Measurements from ENCODE around the gene KPRP.

Gene KPRP

GRCh38 chr1:152776361-152776760, 18.5 kb downstream of the KPRP start:
- DNase-seq (ENCODE audit: low read depth) = no peak

GRCh38 chr1:152777510-152778137, 19.8 kb downstream of the KPRP start:
- no peak for DNase-seq (ENCODE audit: low read depth)

GRCh38 chr1:152783095-152783494, 25.3 kb downstream of the KPRP start:
- no peak for DNase-seq (ENCODE audit: low read depth)

GRCh38 chr1:152786077-152786476, 28.3 kb downstream of the KPRP start, which contains the start of gene LCE1E:
Gene LCE1E, plus strand, starts transcription at chr1:152786257. Its CDS starts 1,043 bp downstream, at chr1:152787300.
- no peak for DNase-seq (ENCODE audit: low read depth)

GRCh38 chr1:152795686-152796085, 37.9 kb downstream of the KPRP start:
- DNase-seq (ENCODE audit: low read depth) = no peak

GRCh38 chr1:152796421-152796820, 38.6 kb downstream of the KPRP start, which contains the start of gene LCE1D:
Gene LCE1D, plus strand, starts transcription at chr1:152796721. Its CDS starts 1,074 bp downstream, at chr1:152797795.
- no peak for DNase-seq (ENCODE audit: low read depth)

GRCh38 chr1:152801333-152801732, 43.5 kb downstream of the KPRP start:
- no peak for DNase-seq (ENCODE audit: low read depth)

- DNase-seq (ENCODE audit: low read depth) = no peak
These were observed 48.8 kb downstream of the KPRP start, which contains the start of gene LCE1C for GRCh38 chr1:152806576-152806975. Gene LCE1C, minus strand, starts transcription at chr1:152806651. Its CDS starts 1,173 bp downstream, at chr1:152805478.

- DNase-seq (ENCODE audit: low read depth) = no peak
These were observed 53.2 kb downstream of the KPRP start for GRCh38 chr1:152811050-152811449.

Data from activated T-helper 1 cell treated with Interleukin-2 at 50 U/mL for 16 hours (primary cell).